A673 (cell line): ENCODE measurements around the gene THBS3. TPM values are rescaled to one million over a fixed set of nuclear protein-coding genes. Genes with fewer than 3 reads are reported as not detected.

ENCODE experiments used
- BruUV-seq: library from RNA; stranded (reverse); fragments of 400-500 nt; replicated peaks from 2 replicates; lab custom pipeline; 2021; lab: Mats Ljungman, UMichigan
- CTCF ChIA-PET: fragments of 300-600 bp; sonication (Branson Sonifier 250); formaldehyde crosslinking; loops from one replicate; lab custom pipeline; 2022; ENCODE audit warnings: antibody characterized with exemption; lab: Charles Lee
- POLR2A ChIA-PET: fragments of 300-600 bp; sonication (Branson Sonifier 250); formaldehyde crosslinking; loops from one replicate; lab custom pipeline; 2022; ENCODE audit warnings: antibody characterized with exemption; ENCODE audit not compliant: low non-redundant PET; lab: Charles Lee
- DNase-seq: peaks from one replicate; pipeline ENCODE4 v3.0.0-alpha.2; 2015; ENCODE audit warnings: low spot score
- H3K27ac ChIP-seq: fragments of 200-600 bp; sonication (generic); 2 replicates; pipeline ENCODE4 v1.5.1; 2016; ENCODE audit warnings: mixed run types, low read depth, mild to moderate bottlenecking, mixed read lengths, antibody characterized with exemption, low read length; ENCODE audit not compliant: poor library complexity, severe bottlenecking
- H3K27me3 ChIP-seq: fragments of 200-600 bp; sonication (generic); replicated peaks from 2 replicates; pipeline ENCODE4 v1.6.1; 2017; ENCODE audit warnings: mixed run types, low read depth, mild to moderate bottlenecking, mixed read lengths, antibody characterized with exemption, low read length; ENCODE audit not compliant: insufficient read depth, poor library complexity
- H3K36me3 ChIP-seq: fragments of 200-600 bp; sonication (generic); 2 replicates; pipeline ENCODE4 v1.6.1; 2016; ENCODE audit warnings: mixed run types, mild to moderate bottlenecking, mixed read lengths, antibody characterized with exemption, low read length; ENCODE audit not compliant: insufficient read depth, poor library complexity, severe bottlenecking
- H3K4me1 ChIP-seq: fragments of 200-600 bp; sonication (generic); 2 replicates; pipeline ENCODE4 v1.6.1; 2017; ENCODE audit warnings: mixed run types, mild to moderate bottlenecking, mixed read lengths, antibody characterized with exemption, low read length; ENCODE audit not compliant: insufficient read depth, poor library complexity, severe bottlenecking
- H3K4me3 ChIP-seq: fragments of 200-600 bp; sonication (generic); 2 replicates; pipeline ENCODE4 v1.5.1; 2016; ENCODE audit warnings: low read depth, mixed run types, mild to moderate bottlenecking, mixed read lengths, low read length; ENCODE audit not compliant: poor library complexity, severe bottlenecking
- H3K9me3 ChIP-seq: fragments of 200-600 bp; sonication (generic); 2 replicates; pipeline ENCODE4 v1.6.1; 2016; ENCODE audit warnings: mixed run types, low read depth, mild to moderate bottlenecking, mixed read lengths, antibody characterized with exemption, low read length; ENCODE audit not compliant: poor library complexity, severe bottlenecking
- EZH2 ChIP-seq: fragments of 200-600 bp; sonication (generic); IDR thresholded peaks from 2 replicates; pipeline ENCODE4 v1.6.1; 2017; ENCODE audit warnings: borderline replicate concordance, low read depth, mild to moderate bottlenecking, mixed read lengths, antibody characterized with exemption, low read length; ENCODE audit not compliant: poor library complexity, severe bottlenecking
- intact Hi-C: fragments of 100-400 bp; cut with micrococcal nuclease; formaldehyde crosslinking; loops from one replicate; pipeline ENCODE4 v1.10.0; 2022; ENCODE audit not compliant: unreplicated experiment
- total RNA-seq: library from RNA; stranded (reverse); gene quantifications from 2 replicates; pipeline ENCODE4 v1.2.3, GENCODE V29; 2021
- TF ChIP-seq, protein P1 (sequence below): fragments of 300-800, 200-600 bp; sonication (generic); conservative IDR thresholded peaks from 2 replicates; pipeline ENCODE4 v1.5.1; 2017; ENCODE audit warnings: low read depth, mild to moderate bottlenecking, antibody characterized with exemption, low read length, moderate library complexity, mixed read lengths

THBS3 gene
- total RNA-seq, 1 experiment from 2014 or later, result 23.2 TPM

DNA sequence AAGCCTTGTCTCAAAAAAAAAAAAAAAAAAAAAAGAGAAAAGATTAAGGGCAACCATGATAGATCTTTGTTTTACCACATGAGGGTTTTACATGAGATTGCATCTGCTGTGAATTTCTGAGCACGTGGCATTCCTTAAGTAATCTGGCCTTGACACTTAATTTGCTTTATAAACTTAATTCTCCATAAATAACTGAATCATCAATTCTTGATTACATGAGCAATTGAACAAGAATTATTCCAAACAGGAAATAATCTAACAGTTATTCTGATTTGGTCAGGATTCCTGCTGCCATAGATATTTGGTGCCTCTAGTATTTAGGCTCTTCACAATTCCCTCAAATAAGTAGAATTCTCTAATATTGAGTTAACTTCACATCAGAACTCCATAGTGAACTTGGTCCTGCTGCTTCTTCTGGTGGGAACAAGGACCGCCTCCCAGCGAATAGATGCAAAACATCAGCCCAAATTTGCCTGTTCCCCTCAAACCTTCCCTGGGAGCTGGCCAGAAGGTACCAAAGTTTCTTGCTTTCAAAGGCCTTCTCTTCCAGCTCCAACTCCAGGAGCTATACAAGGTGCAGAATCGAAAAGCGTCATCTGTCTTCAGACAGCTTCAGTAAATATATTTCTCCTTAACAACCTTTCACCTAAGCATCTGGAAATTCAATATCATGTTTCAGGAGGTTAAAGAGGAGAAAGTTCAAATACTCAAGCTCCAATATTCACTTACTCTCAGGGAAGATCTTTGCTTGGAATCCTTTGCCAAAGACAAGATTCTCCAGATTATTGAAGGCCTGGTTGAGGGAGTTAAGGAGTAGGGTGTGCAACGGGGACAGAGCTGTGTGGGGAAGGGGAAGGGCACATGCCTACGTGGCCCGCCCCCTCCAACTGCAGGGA is 35.6 kb downstream of the THBS3 start:
- POLR2A ChIA-PET, result no interaction called here
- no TSS peak for BruUV-seq
- Histone ChIP-seq H3K9me3 (no peaks in the 10 kb centered on the region), H3K4me3 (peak overlapping the region; percentile 86), H3K4me1 (peaks cover 24% of the 10 kb centered on the region), H3K36me3 (peaks cover 7% of the 10 kb centered on the region), H3K27me3 (no peaks in the 10 kb centered on the region), H3K27ac (peak overlapping the region; percentile 90)
- no peak for TF ChIP-seq EZH2
- TF ChIP-seq, protein P1, sequence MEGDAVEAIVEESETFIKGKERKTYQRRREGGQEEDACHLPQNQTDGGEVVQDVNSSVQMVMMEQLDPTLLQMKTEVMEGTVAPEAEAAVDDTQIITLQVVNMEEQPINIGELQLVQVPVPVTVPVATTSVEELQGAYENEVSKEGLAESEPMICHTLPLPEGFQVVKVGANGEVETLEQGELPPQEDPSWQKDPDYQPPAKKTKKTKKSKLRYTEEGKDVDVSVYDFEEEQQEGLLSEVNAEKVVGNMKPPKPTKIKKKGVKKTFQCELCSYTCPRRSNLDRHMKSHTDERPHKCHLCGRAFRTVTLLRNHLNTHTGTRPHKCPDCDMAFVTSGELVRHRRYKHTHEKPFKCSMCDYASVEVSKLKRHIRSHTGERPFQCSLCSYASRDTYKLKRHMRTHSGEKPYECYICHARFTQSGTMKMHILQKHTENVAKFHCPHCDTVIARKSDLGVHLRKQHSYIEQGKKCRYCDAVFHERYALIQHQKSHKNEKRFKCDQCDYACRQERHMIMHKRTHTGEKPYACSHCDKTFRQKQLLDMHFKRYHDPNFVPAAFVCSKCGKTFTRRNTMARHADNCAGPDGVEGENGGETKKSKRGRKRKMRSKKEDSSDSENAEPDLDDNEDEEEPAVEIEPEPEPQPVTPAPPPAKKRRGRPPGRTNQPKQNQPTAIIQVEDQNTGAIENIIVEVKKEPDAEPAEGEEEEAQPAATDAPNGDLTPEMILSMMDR, result no peak
- CTCF ChIA-PET, result interaction anchor here (0.5 to 3.8 kb wide), 4 partner anchors 35 to 407 kb away, joined by 3 to 45 read pairs (median 6); no protein-coding TSS in a partner anchor
- intact Hi-C loops, result loop anchor here (10.0 kb wide), 2 partner anchors 153 to 423 kb away; partner anchors contain the start of gene RUSC1
- no peak for DNase-seq

DNA sequence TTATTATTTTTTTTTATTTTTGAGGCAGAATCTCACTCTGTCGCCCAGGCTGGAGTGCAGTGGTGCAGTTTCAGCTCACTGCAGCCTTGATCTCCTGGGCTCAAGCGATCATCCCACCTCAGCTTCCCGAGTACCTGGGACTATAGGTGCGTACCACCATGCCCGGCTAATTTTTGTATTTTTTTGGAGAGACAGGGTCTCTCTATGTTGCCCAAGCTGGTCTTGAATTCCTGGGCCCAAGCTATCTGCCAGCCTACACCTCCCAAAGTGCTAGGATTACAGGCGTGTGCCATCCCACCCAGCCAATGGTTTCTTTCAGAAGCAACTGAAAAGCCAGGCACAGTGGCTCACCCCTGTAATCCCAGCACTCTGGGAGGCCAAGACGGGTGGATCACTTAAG is 36.9 kb downstream of the THBS3 start:
- Histone ChIP-seq H3K27me3 (no peaks in the 10 kb centered on the region), H3K4me3 (no peak overlapping the region), H3K27ac (no peak overlapping the region), H3K9me3 (no peaks in the 10 kb centered on the region), H3K4me1 (peaks cover 29% of the 10 kb centered on the region), H3K36me3 (peaks cover 7% of the 10 kb centered on the region)
- DNase-seq, result no peak
- intact Hi-C loops, result loop anchor here (10.0 kb wide), 2 partner anchors 154 to 424 kb away; partner anchors contain the start of gene RUSC1
- TF ChIP-seq, protein P1, result no peak
- TF ChIP-seq EZH2, result no peak
- ChIA-PET POLR2A (interaction anchor here (0.7 kb wide), 1 partner anchor 538 kb away, joined by 5 read pairs; no protein-coding TSS in a partner anchor), CTCF (interaction anchor here (0.5 to 5.3 kb wide), 3 partner anchors 23 to 80 kb away, joined by 15 to 89 read pairs (median 45); no protein-coding TSS in a partner anchor)
- BruUV-seq, result no TSS peak

DNA sequence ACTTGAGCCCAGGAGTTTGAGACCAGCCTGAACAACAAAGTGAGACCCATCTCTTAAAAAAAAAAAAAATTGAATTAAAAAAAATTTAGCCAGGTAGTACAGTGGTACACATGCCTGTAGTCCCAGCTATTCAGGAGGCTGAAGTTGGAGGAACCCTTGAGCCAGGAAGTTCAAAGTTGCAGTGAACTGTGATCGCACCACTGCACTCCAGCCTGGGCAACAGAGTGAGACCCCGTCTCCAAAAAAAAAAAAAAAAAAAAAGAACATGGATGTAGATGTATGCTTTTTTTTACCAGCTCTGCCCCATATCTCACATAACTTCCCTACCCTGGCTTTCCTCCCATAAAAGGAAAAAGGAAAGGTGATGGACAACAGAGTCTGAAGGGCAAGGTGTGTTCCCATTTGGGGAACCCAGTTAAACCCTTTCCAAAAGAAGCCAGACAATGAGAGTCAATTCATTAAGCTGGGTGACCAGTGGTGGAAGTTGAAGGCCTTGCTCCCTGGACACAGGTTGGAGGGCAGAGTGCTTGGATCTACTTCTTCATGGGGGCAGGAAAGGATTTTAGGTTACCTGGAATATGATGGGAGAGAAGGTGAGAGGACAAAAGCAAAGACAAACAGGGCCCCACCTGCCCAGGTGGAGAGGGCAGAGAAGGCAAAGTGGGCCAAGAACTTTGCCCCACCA is 37.5 kb downstream of the THBS3 start:
- no peaks in the 10 kb centered on the region for H3K27me3 ChIP-seq
- no peak for TF ChIP-seq EZH2
- TF ChIP-seq, protein P1, result no peak
- CTCF ChIA-PET, result interaction anchor here (0.5 to 5.3 kb wide), 2 partner anchors 24 to 80 kb away, joined by 15 to 89 read pairs; no protein-coding TSS in a partner anchor
- POLR2A ChIA-PET, result interaction anchor here (0.7 kb wide), 1 partner anchor 538 kb away, joined by 5 read pairs; no protein-coding TSS in a partner anchor
- H3K4me3 ChIP-seq, result no peak overlapping the region
- intact Hi-C loops, result loop anchor here (10.0 kb wide), 2 partner anchors 155 to 425 kb away; partner anchors contain the start of gene RUSC1
- BruUV-seq, result TSS peak; percentile 9
- peaks cover 7% of the 10 kb centered on the region for H3K36me3 ChIP-seq
- H3K4me1 ChIP-seq, result peaks cover 29% of the 10 kb centered on the region
- no peaks in the 10 kb centered on the region for H3K9me3 ChIP-seq
- no peak for DNase-seq
- H3K27ac ChIP-seq, result no peak overlapping the region
